IMR-90 (cell line): ENCODE results near the gene ID2. TPM values are rescaled to one million over a fixed set of nuclear protein-coding genes. Genes with fewer than 3 reads are reported as not detected.
A peak's percentile ranks its signal among the peaks of the same experiment; 100 is the strongest.

Experiments used
- ATAC-seq: fragments of 200-7000 bp; cut with Tn5 transposase; 2 replicates; pipeline ENCODE4 v1.9.1; 2020; ENCODE audit warnings: low read depth, mild to moderate bottlenecking, moderate library complexity
- BruUV-seq: library from RNA; stranded (reverse); fragments of 400-500 nt; replicated peaks from 2 replicates; lab custom pipeline; 2021; lab: Mats Ljungman, UMichigan
- CTCF ChIA-PET: fragments of 300-600 bp; formaldehyde crosslinking; extraction: SDS; loops from one replicate; lab custom pipeline; 2021; ENCODE audit warnings: antibody characterized with exemption; lab: Yijun Ruan, JAX
- POLR2A ChIA-PET: fragments of 300-600 bp; sonication (Branson Sonifier 250); formaldehyde crosslinking; loops from one replicate; lab custom pipeline; 2022; ENCODE audit warnings: antibody characterized with exemption; ENCODE audit not compliant: unreplicated experiment; lab: Charles Lee
- DNase-seq: peaks from one replicate; pipeline ENCODE4 v3.0.0; 2013
- H2AFZ ChIP-seq: replicated peaks from 2 replicates; pipeline ENCODE3; 2013; ENCODE audit warnings: low read length, mild to moderate bottlenecking; ENCODE audit not compliant: poor library complexity
- H2AK5ac ChIP-seq: 2 replicates; pipeline ENCODE4 v1.6.1; 2013; ENCODE audit warnings: low read depth, low read length, inconsistent platforms
- H2AK9ac ChIP-seq: replicated peaks from 2 replicates; pipeline ENCODE3; 2013; ENCODE audit warnings: mild to moderate bottlenecking, low read depth, low read length, moderate library complexity; ENCODE audit not compliant: poor library complexity
- H2BK120ac ChIP-seq: 2 replicates; pipeline ENCODE4 v1.6.1; 2013; ENCODE audit warnings: low read depth, low read length, inconsistent platforms
- H2BK15ac ChIP-seq: 3 replicates; pipeline ENCODE4 v1.6.1; 2013; ENCODE audit warnings: low read depth, low read length, inconsistent platforms
- H2BK20ac ChIP-seq: 2 replicates; pipeline ENCODE4 v1.6.1; 2013; ENCODE audit warnings: low read depth, mild to moderate bottlenecking, inconsistent platforms, low read length, moderate library complexity
- H2BK5ac ChIP-seq: 2 replicates; pipeline ENCODE4 v1.6.1; 2013; ENCODE audit warnings: mild to moderate bottlenecking, low read depth, low read length, inconsistent platforms; ENCODE audit not compliant: poor library complexity, severe bottlenecking
- H3K14ac ChIP-seq: replicated peaks from 2 replicates; pipeline ENCODE4 v1.6.1; 2013; ENCODE audit warnings: low read depth, low read length, inconsistent platforms
- H3K18ac ChIP-seq: 2 replicates; pipeline ENCODE4 v1.6.1; 2013; ENCODE audit warnings: low read depth, low read length, control low read depth
- H3K23ac ChIP-seq: 2 replicates; pipeline ENCODE4 v1.6.1; 2013; ENCODE audit warnings: low read depth, low read length, inconsistent platforms
- H3K27ac ChIP-seq: 2 replicates; pipeline ENCODE4 v1.5.1; 2013; ENCODE audit warnings: mild to moderate bottlenecking, control low read depth, low read length; ENCODE audit not compliant: insufficient read depth
- H3K27me3 ChIP-seq: 2 replicates; pipeline ENCODE4 v1.6.1; 2013; ENCODE audit warnings: low read length; ENCODE audit not compliant: control insufficient read depth, insufficient read depth
- H3K36me3 ChIP-seq: 2 replicates; pipeline ENCODE4 v1.6.1; 2013; ENCODE audit warnings: low read length, mixed read lengths; ENCODE audit not compliant: control insufficient read depth, insufficient read depth
- H3K4ac ChIP-seq: 2 replicates; pipeline ENCODE4 v1.6.1; 2013; ENCODE audit warnings: low read depth, low read length, inconsistent platforms
- H3K4me1 ChIP-seq: 2 replicates; pipeline ENCODE4 v1.6.1; 2013; ENCODE audit warnings: low read length, mixed read lengths; ENCODE audit not compliant: control insufficient read depth, insufficient read depth
- H3K4me2 ChIP-seq: 2 replicates; pipeline ENCODE4 v1.6.1; 2013; ENCODE audit warnings: low read depth, mild to moderate bottlenecking, control low read depth, low read length, moderate library complexity
- H3K4me3 ChIP-seq: 2 replicates; pipeline ENCODE4 v1.5.1; 2013; ENCODE audit warnings: low read depth, mild to moderate bottlenecking, control low read depth, low read length, moderate library complexity; ENCODE audit not compliant: insufficient read depth
- H3K56ac ChIP-seq: 2 replicates; pipeline ENCODE4 v1.6.1; 2013; ENCODE audit warnings: low read length, inconsistent platforms; ENCODE audit not compliant: insufficient read depth; ENCODE audit errors: extremely low read depth
- H3K79me1 ChIP-seq, 2 experiments: 2 replicates each; pipeline ENCODE4 v1.6.1; 2013; ENCODE audit warnings: low read length in 2 of 2, inconsistent platforms in 1 of 2, low read depth in 1 of 2
- H3K9ac ChIP-seq: 2 replicates; pipeline ENCODE4 v1.6.1; 2013; ENCODE audit warnings: low read depth, low read length, control low read depth
- H3K9me1 ChIP-seq: 2 replicates; pipeline ENCODE4 v1.6.1; 2013; ENCODE audit warnings: low read length, inconsistent platforms; ENCODE audit not compliant: insufficient read depth
- H3K9me3 ChIP-seq: 2 replicates; pipeline ENCODE4 v1.6.1; 2013; ENCODE audit warnings: low read length; ENCODE audit not compliant: control insufficient read depth, insufficient read depth
- H4K20me1 ChIP-seq: 2 replicates; pipeline ENCODE4 v1.6.1; 2013; ENCODE audit warnings: low read length, inconsistent platforms; ENCODE audit not compliant: insufficient read depth
- H4K5ac ChIP-seq: 2 replicates; pipeline ENCODE4 v1.6.1; 2013; ENCODE audit warnings: mild to moderate bottlenecking, low read depth, low read length, control low read depth
- H4K8ac ChIP-seq, 2 experiments: 2 replicates each; pipeline ENCODE4 v1.6.1; 2013; ENCODE audit warnings: low read depth in 2 of 2, low read length in 2 of 2, control low read depth in 1 of 2, inconsistent platforms in 1 of 2
- H4K91ac ChIP-seq: 2 replicates; pipeline ENCODE4 v1.6.1; 2013; ENCODE audit warnings: low read depth, low read length, inconsistent platforms; ENCODE audit not compliant: insufficient read depth
- CEBPB ChIP-seq: IDR thresholded peaks from 2 replicates; pipeline ENCODE4 v1.6.1; 2012; ENCODE audit warnings: low read depth, low read length, improper control_type of control experiment
- CHD1 ChIP-seq: IDR thresholded peaks from 2 replicates; pipeline ENCODE4 v1.6.1; 2012; ENCODE audit warnings: low read depth, low read length, improper control_type of control experiment
- FOS ChIP-seq: fragments of 150-350 bp; IDR thresholded peaks from 2 replicates; pipeline ENCODE4 v1.6.1; 2016; ENCODE audit warnings: low read depth, low read length
- MAZ ChIP-seq: IDR thresholded peaks from 2 replicates; pipeline ENCODE4 v1.6.1; 2012; ENCODE audit warnings: low read depth, mild to moderate bottlenecking, low read length, improper control_type of control experiment, moderate library complexity, borderline replicate concordance
- MXI1 ChIP-seq: IDR thresholded peaks from 2 replicates; pipeline ENCODE4 v1.6.1; 2012; ENCODE audit warnings: low read depth, mild to moderate bottlenecking, low read length, moderate library complexity, borderline replicate concordance
- POLR2A ChIP-seq: IDR thresholded peaks from 2 replicates; pipeline ENCODE4 v1.6.1; 2012; ENCODE audit warnings: mild to moderate bottlenecking, low read depth, low read length
- RCOR1 ChIP-seq: IDR thresholded peaks from 2 replicates; pipeline ENCODE4 v1.6.1; 2012; ENCODE audit warnings: mild to moderate bottlenecking, low read length, improper control_type of control experiment; ENCODE audit not compliant: insufficient replicate concordance
- WGBS, 2 experiments: methylation state at CpG; one replicate each; pipeline versions ENCODE4 v1.1.5 to v1.1.7; 2013; ENCODE audit warnings: missing lambda C conversion rate in 2 of 2; ENCODE audit not compliant: insufficient read length in 1 of 2; ENCODE audit errors: extremely low coverage in 2 of 2; 5-methylcytosine and 5-hydroxymethylcytosine counted together
- dilution Hi-C: fragments of 300-500 bp; cut with HindIII; formaldehyde crosslinking; loops from one replicate; pipeline ENCODE4 v1.14.3; 2018; ENCODE audit warnings: low sequenced_read_pairs; ENCODE audit not compliant: unreplicated experiment
- in situ Hi-C: fragments of 300-500 bp; cut with MboI; formaldehyde crosslinking; loops from 3 replicates; pipeline ENCODE4 v1.14.3; 2019; ENCODE audit warnings: low sequenced_read_pairs, inconsistent platforms, mixed read lengths
- intact Hi-C: fragments of 100-400 bp; cut with micrococcal nuclease; formaldehyde crosslinking; loops from 2 replicates; pipeline ENCODE4 v1.10.0; 2022
- polyA plus RNA-seq, 3 experiments: library from polyadenylated mRNA; depleted of rRNA; stranded (reverse); fragments of >200 nt; gene quantifications; 2 replicates each; pipeline ENCODE4 v1.2.3, GENCODE V29; 2012; ENCODE audit warnings: low replicate concordance in 1 of 3
- total RNA-seq: library from RNA; depleted of rRNA; stranded (reverse); fragments of >200 nt; gene quantifications from 2 replicates; pipeline ENCODE4 v1.2.3, GENCODE V29; 2012
- TF ChIP-seq, protein P1 (sequence below): fragments of 150-350 bp; IDR thresholded peaks from 2 replicates; pipeline ENCODE4 v1.6.1; 2017; ENCODE audit warnings: mild to moderate bottlenecking, antibody characterized with exemption, low read length, low read depth

The ID2 gene
- total and polyA plus RNA-seq, 2 of the 4 experiments (the other 2 are of a cell fraction), result 264 to 389 TPM

DNA sequence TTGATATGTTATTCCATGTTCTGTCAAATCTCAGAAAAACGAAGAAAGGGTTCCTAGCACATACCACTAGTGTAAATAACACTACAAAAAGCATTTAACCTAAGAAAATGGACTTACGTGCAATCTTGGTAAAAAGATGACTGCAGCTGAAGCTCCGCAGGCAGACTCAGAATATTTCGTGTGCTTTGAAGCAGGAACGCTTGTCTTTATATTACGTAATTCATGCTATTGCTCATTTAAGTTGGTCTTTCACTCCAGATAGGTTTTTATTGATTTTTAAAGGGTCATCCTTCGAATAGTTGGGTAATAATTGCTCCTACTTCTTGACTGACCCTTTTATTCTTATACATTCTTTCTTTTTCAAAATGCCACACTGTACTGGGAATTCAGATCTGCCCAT, 44.0 kb downstream of the ID2 start:
- no peak overlapping the region for H3K27ac ChIP-seq
- intact Hi-C loops, result no loop called here
- H3K4ac ChIP-seq, result no peak overlapping the region
- ChIA-PET CTCF (no interaction called here), POLR2A (no interaction called here)
- no peak overlapping the region for H2BK5ac ChIP-seq
- no peak overlapping the region for H3K4me3 ChIP-seq
- BruUV-seq, result no TSS peak
- H3K23ac ChIP-seq, result no peak overlapping the region
- H3K56ac ChIP-seq, result no peak overlapping the region
- H2BK15ac ChIP-seq, result no peak overlapping the region
- no peak for ATAC-seq
- no peaks in the 10 kb centered on the region for H4K20me1 ChIP-seq
- H3K9ac ChIP-seq, result no peak overlapping the region
- peaks cover 19% of the 10 kb centered on the region for H3K36me3 ChIP-seq
- no peak overlapping the region for H2AFZ ChIP-seq
- H4K5ac ChIP-seq, result no peak overlapping the region
- in situ Hi-C loops, result no loop called here
- no peak overlapping the region for H3K18ac ChIP-seq
- H4K91ac ChIP-seq, result no peak overlapping the region
- 80% methylated on average over 2 of the region's 7 CpGs; no CpG with 5 or more reads in 1 of the 2 experiments for WGBS, 2 experiments
- DNase-seq, result no peak
- no peak overlapping the region for H2BK120ac ChIP-seq
- no peak overlapping the region for H2AK9ac ChIP-seq
- H2BK20ac ChIP-seq, result no peak overlapping the region
- dilution Hi-C loops, result no loop called here
- H3K4me1 ChIP-seq, result no peaks in the 10 kb centered on the region
- no peaks in the 10 kb centered on the region for H3K79me1 ChIP-seq
- H3K14ac ChIP-seq, result no peak overlapping the region
- no peak overlapping the region for H4K8ac ChIP-seq
- H3K27me3 ChIP-seq, result no peaks in the 10 kb centered on the region
- H2AK5ac ChIP-seq, result no peak overlapping the region
- TF ChIP-seq RCOR1 (no peak), MAZ (no peak), CEBPB (peak; percentile 52), FOS (no peak), POLR2A (no peak), CHD1 (no peak), MXI1 (no peak)
- TF ChIP-seq, protein P1, sequence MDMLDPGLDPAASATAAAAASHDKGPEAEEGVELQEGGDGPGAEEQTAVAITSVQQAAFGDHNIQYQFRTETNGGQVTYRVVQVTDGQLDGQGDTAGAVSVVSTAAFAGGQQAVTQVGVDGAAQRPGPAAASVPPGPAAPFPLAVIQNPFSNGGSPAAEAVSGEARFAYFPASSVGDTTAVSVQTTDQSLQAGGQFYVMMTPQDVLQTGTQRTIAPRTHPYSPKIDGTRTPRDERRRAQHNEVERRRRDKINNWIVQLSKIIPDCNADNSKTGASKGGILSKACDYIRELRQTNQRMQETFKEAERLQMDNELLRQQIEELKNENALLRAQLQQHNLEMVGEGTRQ, result no peak
- no peaks in the 10 kb centered on the region for H3K9me3 ChIP-seq
- H3K9me1 ChIP-seq, result no peaks in the 10 kb centered on the region; the same call in 1 of the 2 replicates
- no peak overlapping the region for H3K4me2 ChIP-seq
